ENCODE data around the gene IGF1R. TPM values are rescaled to one million over a fixed set of nuclear protein-coding genes. Genes with fewer than 3 reads are reported as not detected.

IGF1R gene
- total RNA-seq, 1 experiment from 2014 or later: 125 TPM

GRCh38 chr15:98966091-98966787 is 317.9 kb downstream of the IGF1R start:
- CTCF ChIA-PET: interaction anchor here (2.0 kb wide), 1 partner anchor 110 kb away, joined by 6 read pairs; no protein-coding TSS in a partner anchor
- DNase-seq (ENCODE audit: low spot score) (no peak), ATAC-seq (peak; percentile 43)
- Mint-ChIP-seq H3K36me3 (peaks cover 22% of the 10 kb centered on the region), H3K27me3 (ENCODE audit: low read depth) (no peaks in the 10 kb centered on the region), H3K4me3 (no peak overlapping the region), H3K9me3 (peaks cover 7% of the 10 kb centered on the region), H3K27ac (no peak overlapping the region), H3K4me1 (0 out of 2 replicates have a peak, but pooled peaks cover 3% of the 10 kb centered on the region)
- TF ChIP-seq KAT7 (CRISPR knock-in tag; IDR thresholded peaks at IDR 0.05; ENCODE audit: borderline replicate concordance) (no peak), TEAD1 (CRISPR knock-in tag; IDR thresholded peaks at IDR 0.05) (no peak), ZNF512 (CRISPR knock-in tag; IDR thresholded peaks at IDR 0.05; ENCODE audit: borderline replicate concordance) (no peak), ZNF263 (CRISPR knock-in tag; IDR thresholded peaks at IDR 0.05; ENCODE audit: low read depth) (no peak), HMGA2 (CRISPR knock-in tag; IDR thresholded peaks at IDR 0.05) (no peak), ZNF416 (CRISPR knock-in tag; IDR thresholded peaks at IDR 0.05) (no peak), ZNF232 (CRISPR knock-in tag; IDR thresholded peaks at IDR 0.05) (no peak), CBFB (CRISPR knock-in tag; IDR thresholded peaks at IDR 0.05; ENCODE audit: low read depth) (no peak), TP53 (CRISPR knock-in tag; IDR thresholded peaks at IDR 0.05) (no peak), E2F5 (CRISPR knock-in tag; IDR thresholded peaks at IDR 0.05) (no peak), FOXK1 (CRISPR knock-in tag; IDR thresholded peaks at IDR 0.05) (no peak), MYBL2 (CRISPR knock-in tag; IDR thresholded peaks at IDR 0.05) (no peak), EMX1 (CRISPR knock-in tag; IDR thresholded peaks at IDR 0.05) (no peak), GRHL2 (CRISPR knock-in tag; IDR thresholded peaks at IDR 0.05; ENCODE audit: insufficient replicate concordance, severe bottlenecking) (no peak)
- POLR2A ChIA-PET: interaction anchor here (0.6 kb wide), 2 partner anchors 12 to 91 kb away, joined by 3 to 5 read pairs; no protein-coding TSS in a partner anchor

- ChIA-PET POLR2A (no interaction called here), CTCF (interaction anchor here (1.2 kb wide), 1 partner anchor 106 kb away, joined by 3 read pairs; no protein-coding TSS in a partner anchor)
- peaks cover 14% of the 10 kb centered on the region for H3K36me3 Mint-ChIP-seq
Observed at GRCh38 chr15:98967096-98967495, 318.8 kb downstream of the IGF1R start.

More at GRCh38 chr15:98967096-98967495, 318.8 kb downstream of the IGF1R start:
- H3K27ac Mint-ChIP-seq: no peak overlapping the region
- H3K27me3 Mint-ChIP-seq (ENCODE audit: low read depth): no peaks in the 10 kb centered on the region
- TF ChIP-seq ZMAT4 (CRISPR knock-in tag; IDR thresholded peaks at IDR 0.05) (no peak), NFATC4 (CRISPR knock-in tag; IDR thresholded peaks at IDR 0.05) (no peak), GTF2I (CRISPR knock-in tag; conservative IDR thresholded peaks at IDR 0.05) (no peak), ZBTB43 (CRISPR knock-in tag; IDR thresholded peaks at IDR 0.05) (no peak), ATF6 (CRISPR knock-in tag; IDR thresholded peaks at IDR 0.05) (no peak), SMAD4 (CRISPR knock-in tag; IDR thresholded peaks at IDR 0.05) (no peak), ZNF138 (CRISPR knock-in tag; conservative IDR thresholded peaks at IDR 0.05) (no peak), ZNF671 (CRISPR knock-in tag; IDR thresholded peaks at IDR 0.05) (no peak), STAT6 (CRISPR knock-in tag; conservative IDR thresholded peaks at IDR 0.05; ENCODE audit: low read depth) (no peak), E2F4 (CRISPR knock-in tag; IDR thresholded peaks at IDR 0.05; ENCODE audit: borderline replicate concordance, low read depth) (no peak)
- no peaks in the 10 kb centered on the region for H3K9me3 Mint-ChIP-seq
- H3K4me1 Mint-ChIP-seq: 0 out of 2 replicates have a peak, but pooled peaks cover 3% of the 10 kb centered on the region
- DNase-seq (ENCODE audit: low spot score) (no peak), ATAC-seq (no peak)
- no peak overlapping the region for H3K4me3 Mint-ChIP-seq

Measured in WTC11 (cell line).